Measurements from ENCODE around the gene RORB.

GRCh38 chr9:74595286-74595685 lies 98.2 kb downstream of the RORB start:
- TF ChIP-seq CTCF (IDR thresholded peaks at IDR 0.05), result no peak
- TF ChIP-seq POLR2A (IDR thresholded peaks at IDR 0.05), result no peak

Measured in Peyer's patch (tissue), 4 donors.